ENCODE measurements around the gene PTF1A.

DNA sequence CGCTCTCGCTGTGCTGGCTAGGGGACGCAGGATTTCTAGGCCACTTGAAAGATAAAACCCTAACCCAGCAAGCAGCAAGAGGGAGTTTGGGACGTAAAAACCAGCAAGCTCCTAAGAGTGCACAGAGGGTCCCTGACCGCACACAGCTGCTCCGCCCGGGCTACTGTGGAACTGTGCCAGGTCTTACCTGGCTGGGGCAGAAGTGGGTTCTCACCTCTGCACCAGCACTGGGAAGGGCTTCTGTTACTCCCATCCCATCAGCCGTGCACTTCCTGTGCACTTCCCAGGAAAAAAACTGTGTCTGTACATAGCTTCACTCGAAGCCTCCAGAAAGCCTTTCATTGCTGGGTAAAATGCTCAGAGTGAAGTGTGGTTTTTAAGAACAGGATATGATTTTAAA, 45.9 kb upstream of the PTF1A start:
- TF ChIP-seq EZH2 (IDR thresholded peaks at IDR 0.05; ENCODE audit: insufficient read depth, poor library complexity, severe bottlenecking) (no peak), EZH2phosphoT487 (IDR thresholded peaks at IDR 0.05; ENCODE audit: insufficient read depth, low read depth) (no peak)
